HCT116 (cell line): ENCODE results near the gene JOSD1. TPM values are rescaled to one million over a fixed set of nuclear protein-coding genes. Genes with fewer than 3 reads are reported as not detected.
A peak's percentile ranks its signal among the peaks of the same experiment; 100 is the strongest.

Experiments used
- ATAC-seq: fragments of 200-7000 bp; cut with Tn5 transposase; 2 replicates; pipeline ENCODE4 v1.9.1; 2020; ENCODE audit warnings: mild to moderate bottlenecking, moderate library complexity
- BruUV-seq: library from RNA; stranded (reverse); fragments of 400-500 nt; replicated peaks from 2 replicates; lab custom pipeline; 2021; lab: Mats Ljungman, UMichigan
- CTCF ChIA-PET: fragments of 300-600 bp; sonication (Branson Sonifier 250); formaldehyde crosslinking; loops from one replicate; lab custom pipeline; 2021; ENCODE audit warnings: antibody characterized with exemption; lab: Charles Lee
- POLR2A ChIA-PET: fragments of 300-600, 350-600 bp; sonication (Branson Sonifier 250); formaldehyde crosslinking; loops from one replicate; lab custom pipeline; 2021; ENCODE audit warnings: antibody characterized with exemption; lab: Charles Lee
- RAD21 ChIA-PET, 2 experiments: fragments of 300-600 bp; sonication (Branson Sonifier 250); formaldehyde crosslinking; loops; one replicate each; lab custom pipeline; 2023; ENCODE audit warnings: low total read pairs in 2 of 2; ENCODE audit not compliant: uncharacterized antibody in 2 of 2, unreplicated experiment in 2 of 2, low non-redundant PET in 1 of 2; lab: Charles Lee
- DNase-seq: peaks from one replicate; pipeline ENCODE4 v3.0.0-alpha.2; 2010; ENCODE audit warnings: low read depth, low spot score
- H2AFZ ChIP-seq: fragments of 200-600 bp; shearing (Covaris generic), sonication (generic); 2 replicates; pipeline ENCODE4 v1.6.1; 2017; ENCODE audit warnings: low read depth, mixed run types, mixed read lengths, antibody characterized with exemption, low read length; ENCODE audit not compliant: poor library complexity, severe bottlenecking
- H3K27ac ChIP-seq: 2 replicates; pipeline ENCODE4 v1.5.1; 2012; ENCODE audit warnings: low read depth, low read length
- H3K27me3 ChIP-seq: fragments of 200-600 bp; sonication (generic); 2 replicates; pipeline ENCODE4 v1.6.1; 2016; ENCODE audit warnings: mixed run types, low read length, mixed read lengths; ENCODE audit not compliant: insufficient read depth
- H3K36me3 ChIP-seq, 2 experiments: fragments of 200-500 bp in 1 of 2; fragments of 200-600 bp in 1 of 2; sonication (Bioruptor generic) in 1 of 2; sonication (generic) in 1 of 2; 2 replicates each; pipeline versions ENCODE4 v1.5.1 to v1.6.1; 2014 to 2016; ENCODE audit warnings: low read length in 2 of 2, inconsistent platforms in 1 of 2, mixed read lengths in 1 of 2, mixed run types in 1 of 2; ENCODE audit not compliant: insufficient read depth in 2 of 2, control insufficient read depth in 1 of 2
- H3K4me1 ChIP-seq, 2 experiments: fragments of 200-600 bp in 1 of 2; sonication (generic) in 1 of 2; 2 replicates each; pipeline versions ENCODE4 v1.5.1 to v1.6.1; 2012 to 2017; ENCODE audit warnings: low read length in 2 of 2, inconsistent platforms in 1 of 2, mild to moderate bottlenecking in 1 of 2, mixed read lengths in 1 of 2, mixed run types in 1 of 2, moderate library complexity in 1 of 2; ENCODE audit not compliant: insufficient read depth in 2 of 2, control insufficient read depth in 1 of 2
- H3K4me2 ChIP-seq: fragments of 200-600 bp; sonication (generic); 2 replicates; pipeline ENCODE4 v1.6.1; 2017; ENCODE audit warnings: mixed run types, low read length, mixed read lengths
- H3K4me3 ChIP-seq, 2 experiments: fragments of 200-600 bp in 1 of 2; sonication (generic) in 1 of 2; replicated peaks in 1 of 2; 2 replicates each; pipeline ENCODE4 v1.5.1; 2011 to 2016; ENCODE audit warnings: low read length in 2 of 2, control low read depth in 1 of 2, low read depth in 1 of 2, mild to moderate bottlenecking in 1 of 2, mixed read lengths in 1 of 2, mixed run types in 1 of 2
- H3K79me2 ChIP-seq: fragments of 200-600 bp; sonication (generic); 2 replicates; pipeline ENCODE4 v1.6.1; 2017; ENCODE audit warnings: mild to moderate bottlenecking, mixed run types, low read length, moderate library complexity, mixed read lengths; ENCODE audit not compliant: insufficient read depth
- H3K9ac ChIP-seq: fragments of 200-600 bp; sonication (generic); 2 replicates; pipeline ENCODE4 v1.6.1; 2016; ENCODE audit warnings: low read length, mixed read lengths
- H3K9me2 ChIP-seq: fragments of 200-600 bp; sonication (generic), shearing (Covaris generic); 2 replicates; pipeline ENCODE4 v1.6.1; 2017; ENCODE audit warnings: mixed run types, mild to moderate bottlenecking, moderate library complexity; ENCODE audit not compliant: insufficient read depth
- H3K9me3 ChIP-seq, 2 experiments: fragments of 200-500 bp in 1 of 2; fragments of 200-600 bp in 1 of 2; sonication (Bioruptor generic) in 1 of 2; sonication (generic) in 1 of 2; 2 replicates each; pipeline ENCODE4 v1.6.1; 2014 to 2017; ENCODE audit warnings: low read length in 2 of 2, mixed read lengths in 2 of 2, inconsistent platforms in 1 of 2, low read depth in 1 of 2, mild to moderate bottlenecking in 1 of 2, mixed run types in 1 of 2, moderate library complexity in 1 of 2; ENCODE audit not compliant: control insufficient read depth in 1 of 2, insufficient read depth in 1 of 2
- H4K20me1 ChIP-seq: fragments of 200-600 bp; sonication (generic), shearing (Covaris generic); 2 replicates; pipeline ENCODE4 v1.6.1; 2017; ENCODE audit warnings: mixed run types, mild to moderate bottlenecking, moderate library complexity; ENCODE audit not compliant: insufficient read depth
- CBX3 ChIP-seq: IDR thresholded peaks from 2 replicates; pipeline ENCODE4 v1.6.1; 2012; ENCODE audit warnings: low read depth
- EGR1 ChIP-seq: IDR thresholded peaks from 2 replicates; pipeline ENCODE4 v1.6.1; 2012; ENCODE audit warnings: low read depth
- EZH2phosphoT487 ChIP-seq: fragments of 200-600 bp; IDR thresholded peaks from 2 replicates; pipeline ENCODE4 v1.6.1; 2018; ENCODE audit warnings: antibody characterized with exemption, borderline replicate concordance
- FOSL1 ChIP-seq: IDR thresholded peaks from 2 replicates; pipeline ENCODE4 v1.6.1; 2012; ENCODE audit warnings: low read depth
- JUND ChIP-seq: IDR thresholded peaks from 2 replicates; pipeline ENCODE4 v1.6.1; 2012
- POLR2A ChIP-seq: IDR thresholded peaks from 2 replicates; pipeline ENCODE4 v1.7.0; 2011; ENCODE audit warnings: borderline replicate concordance; ENCODE audit not compliant: insufficient read depth, insufficient read length; ENCODE audit errors: extremely low read depth
- POLR2AphosphoS5 ChIP-seq: IDR thresholded peaks from 2 replicates; pipeline ENCODE4 v1.6.1; 2011; ENCODE audit warnings: mild to moderate bottlenecking, low read depth, low read length, moderate library complexity
- RAD21 ChIP-seq: IDR thresholded peaks from 2 replicates; pipeline ENCODE4 v1.6.1; 2012; ENCODE audit warnings: low read depth, mild to moderate bottlenecking
- intact Hi-C: fragments of 100-400 bp; cut with micrococcal nuclease; formaldehyde crosslinking; loops from 2 replicates; pipeline ENCODE4 v1.10.0; 2022
- total RNA-seq: library from RNA; stranded (reverse); gene quantifications from one replicate; pipeline ENCODE4 v1.2.1, GENCODE V29; 2021; ENCODE audit not compliant: unreplicated experiment
- TF ChIP-seq, protein P1 (sequence below), 3 experiments: fragments of 200-600 bp in 1 of 3; sonication (generic) in 1 of 3; IDR thresholded peaks in 2 of 3; conservative IDR thresholded peaks in 1 of 3; 2 replicates each; pipeline ENCODE4 v1.5.1; 2012 to 2017; ENCODE audit warnings: low read depth in 2 of 3, low read length in 2 of 3, antibody characterized with exemption in 1 of 3, borderline replicate concordance in 1 of 3, control low read depth in 1 of 3, mild to moderate bottlenecking in 1 of 3, mixed read lengths in 1 of 3, mixed run types in 1 of 3, moderate library complexity in 1 of 3; ENCODE audit not compliant: insufficient read depth in 1 of 3

The JOSD1 gene
- total RNA-seq, 1 experiment from 2014 or later = 67.3 TPM

DNA sequence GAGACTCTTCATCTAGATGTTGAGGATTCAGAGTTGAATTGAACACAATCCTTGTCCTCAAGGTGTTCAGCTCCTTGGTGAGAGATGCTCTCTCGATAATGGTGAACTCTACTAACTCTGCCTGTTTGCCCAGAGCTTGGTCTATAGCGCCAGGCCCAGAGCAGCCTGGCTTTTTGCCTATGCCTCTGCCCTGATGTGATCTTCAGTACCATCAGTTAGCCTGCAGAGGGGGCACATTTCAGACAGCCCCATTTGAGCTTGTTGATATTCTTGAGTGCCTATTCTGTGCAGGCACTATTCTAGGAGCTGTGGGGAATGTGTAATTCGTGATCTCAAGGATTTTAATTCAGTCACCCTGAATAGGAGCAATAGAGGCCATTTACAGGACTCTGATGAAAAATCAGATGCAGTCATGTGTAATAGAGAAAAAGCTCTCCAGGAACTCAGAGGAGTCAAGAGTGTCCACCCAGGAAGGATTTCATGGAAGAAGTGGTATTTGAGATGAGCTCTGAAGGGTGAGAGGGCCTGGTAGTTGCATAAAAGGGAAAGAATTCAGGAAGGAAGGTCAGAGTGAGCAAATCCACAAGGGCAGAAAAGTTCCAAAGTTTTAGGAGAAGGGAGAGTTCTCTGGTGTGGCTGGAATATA is 24.3 kb upstream of the JOSD1 start:
- no peak overlapping the region for H3K4me3 ChIP-seq
- TF ChIP-seq FOSL1 (no peak), EGR1 (no peak), JUND (no peak), POLR2AphosphoS5 (no peak), CBX3 (no peak), EZH2phosphoT487 (no peak), RAD21 (peak; percentile 24; the same call in 1 of the 2 replicates), POLR2A (no peak)
- TF ChIP-seq, protein P1, sequence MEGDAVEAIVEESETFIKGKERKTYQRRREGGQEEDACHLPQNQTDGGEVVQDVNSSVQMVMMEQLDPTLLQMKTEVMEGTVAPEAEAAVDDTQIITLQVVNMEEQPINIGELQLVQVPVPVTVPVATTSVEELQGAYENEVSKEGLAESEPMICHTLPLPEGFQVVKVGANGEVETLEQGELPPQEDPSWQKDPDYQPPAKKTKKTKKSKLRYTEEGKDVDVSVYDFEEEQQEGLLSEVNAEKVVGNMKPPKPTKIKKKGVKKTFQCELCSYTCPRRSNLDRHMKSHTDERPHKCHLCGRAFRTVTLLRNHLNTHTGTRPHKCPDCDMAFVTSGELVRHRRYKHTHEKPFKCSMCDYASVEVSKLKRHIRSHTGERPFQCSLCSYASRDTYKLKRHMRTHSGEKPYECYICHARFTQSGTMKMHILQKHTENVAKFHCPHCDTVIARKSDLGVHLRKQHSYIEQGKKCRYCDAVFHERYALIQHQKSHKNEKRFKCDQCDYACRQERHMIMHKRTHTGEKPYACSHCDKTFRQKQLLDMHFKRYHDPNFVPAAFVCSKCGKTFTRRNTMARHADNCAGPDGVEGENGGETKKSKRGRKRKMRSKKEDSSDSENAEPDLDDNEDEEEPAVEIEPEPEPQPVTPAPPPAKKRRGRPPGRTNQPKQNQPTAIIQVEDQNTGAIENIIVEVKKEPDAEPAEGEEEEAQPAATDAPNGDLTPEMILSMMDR (IDR thresholded peaks at IDR 0.05 in 2 of 3, conservative IDR thresholded peaks at IDR 0.05 in 1 of 3; ENCODE audit: borderline replicate concordance in 1 of 3, insufficient read depth in 1 of 3, low read depth in 2 of 3, low read length in 2 of 3) = peak in 2 of 3 experiments; percentile 70 to 74; a peak in 4 of 6 replicates
- TF ChIP-seq, all 23 proteins: peak for 2
- intact Hi-C loops = no loop called here
- ATAC-seq = peak; percentile 89
- ChIA-PET POLR2A (no interaction called here), RAD21 (interaction anchor here in 1 of 2 experiments (0.8 kb wide), 1 partner anchor 44 kb away, joined by 3 read pairs; no protein-coding TSS in a partner anchor), CTCF (interaction anchor here (0.6 to 1.9 kb wide), 11 partner anchors 9 to 673 kb away, joined by 3 to 19 read pairs (median 4); partner anchors contain the start of gene GTPBP1)
- Histone ChIP-seq H3K9ac (no peak overlapping the region), H3K27ac (no peak overlapping the region), H3K79me2 (no peaks in the 10 kb centered on the region), H3K4me1 (no peaks in the 10 kb centered on the region), H3K36me3 (peaks cover 52 to 58% of the 10 kb centered on the region in 2 experiments; a peak in 3 of 4 replicates), H3K4me2 (no peak overlapping the region), H3K9me2 (no peaks in the 10 kb centered on the region), H4K20me1 (no peaks in the 10 kb centered on the region), H3K27me3 (no peaks in the 10 kb centered on the region), H3K9me3 (no peaks in the 10 kb centered on the region), H2AFZ (no peak overlapping the region)
- BruUV-seq = no TSS peak
- DNase-seq = no peak
